ENCODE results near the gene CIRBP.

GRCh38 chr19:1278713-1279660, 9.9 kb downstream of the CIRBP start:
- TF ChIP-seq GATA3 (IDR thresholded peaks at IDR 0.05; ENCODE audit: low read depth, low read length) (no peak), GATA2 (IDR thresholded peaks at IDR 0.05; ENCODE audit: low read depth, low read length) (no peak)

All from SH-SY5Y (cell line).